Endodermal cell (in vitro differentiated cells): Measurements from ENCODE around the gene KLHL3. TPM values are rescaled to one million over a fixed set of nuclear protein-coding genes. Genes with fewer than 3 reads are reported as not detected.

ENCODE experiments used
- DNase-seq: peaks from one replicate; pipeline ENCODE4 v3.0.0-alpha.2; 2017
- H3K27ac ChIP-seq: 2 replicates; pipeline ENCODE4 v1.5.1; 2013; ENCODE audit warnings: mild to moderate bottlenecking, low read depth, low read length, moderate library complexity
- H3K27me3 ChIP-seq: 2 replicates; pipeline ENCODE4 v1.6.1; 2013; ENCODE audit warnings: mild to moderate bottlenecking, low read length, moderate library complexity; ENCODE audit not compliant: insufficient read depth, control insufficient read depth, poor library complexity, severe bottlenecking
- H3K36me3 ChIP-seq: 2 replicates; pipeline ENCODE4 v1.7.0; 2013; ENCODE audit warnings: mild to moderate bottlenecking, low read length, moderate library complexity; ENCODE audit not compliant: control insufficient read depth, insufficient read depth
- H3K4me1 ChIP-seq: one replicate; pipeline ENCODE4 v1.7.0; 2013; ENCODE audit warnings: low read length; ENCODE audit not compliant: control insufficient read depth, insufficient read depth
- H3K4me3 ChIP-seq: 2 replicates; pipeline ENCODE4 v1.5.1; 2013; ENCODE audit warnings: mild to moderate bottlenecking, low read length, moderate library complexity
- H3K9ac ChIP-seq: 2 replicates; pipeline ENCODE4 v1.6.1; 2013; ENCODE audit warnings: mild to moderate bottlenecking, low read length, moderate library complexity; ENCODE audit not compliant: poor library complexity, severe bottlenecking; ENCODE audit errors: extremely low read depth
- H3K9me3 ChIP-seq: 2 replicates; pipeline ENCODE4 v1.6.1; 2013; ENCODE audit warnings: mild to moderate bottlenecking, low read length, moderate library complexity; ENCODE audit not compliant: control insufficient read depth
- H3K27ac Mint-ChIP-seq: 2 replicates; pipeline ENCODE4 v1.8.0; 2020; ENCODE audit warnings: mixed read lengths
- H3K27me3 Mint-ChIP-seq: 2 replicates; pipeline ENCODE4 v1.8.0; 2021; ENCODE audit warnings: mild to moderate bottlenecking, mixed read lengths; ENCODE audit not compliant: insufficient read depth
- H3K36me3 Mint-ChIP-seq: 2 replicates; pipeline ENCODE4 v1.8.0; 2020; ENCODE audit warnings: low read depth, mixed read lengths
- H3K4me1 Mint-ChIP-seq: 2 replicates; pipeline ENCODE4 v1.8.0; 2020; ENCODE audit warnings: mixed read lengths
- H3K4me3 Mint-ChIP-seq: 2 replicates; pipeline ENCODE4 v1.8.0; 2020; ENCODE audit warnings: mild to moderate bottlenecking, moderate library complexity, mixed read lengths
- H3K9me3 Mint-ChIP-seq: 2 replicates; pipeline ENCODE4 v1.8.0; 2020; ENCODE audit warnings: mild to moderate bottlenecking, mixed read lengths
- WGBS, 2 experiments: methylation state at CpG; one replicate each; pipeline versions ENCODE4 v1.1.5 to v1.1.7; 2013; ENCODE audit warnings: missing lambda C conversion rate in 2 of 2, mixed read lengths in 1 of 2; ENCODE audit not compliant: insufficient coverage in 1 of 2, insufficient read length in 1 of 2; 5-methylcytosine and 5-hydroxymethylcytosine counted together
- total RNA-seq, 2 donors: library from RNA; stranded (reverse); fragmentation: NEBNext Ultra II Directional in 1 of 2; extraction: Animal tissue kit (Norgen Biotek cat#: 25700) in 1 of 2; gene quantifications; 2 replicates in 1 of 2; 3 replicates in 1 of 2; pipeline ENCODE4 v1.2.1, GENCODE V29; 2021
- TF ChIP-seq, protein P1 (sequence below): fragments of 200-600 bp; sonication (generic); conservative IDR thresholded peaks from 2 replicates; pipeline ENCODE4 v1.5.0; 2021; ENCODE audit warnings: antibody characterized with exemption, mild to moderate bottlenecking

The KLHL3 gene
- total RNA-seq, 2 donors from 2014 or later, result 17.5 to 19.4 TPM

DNA sequence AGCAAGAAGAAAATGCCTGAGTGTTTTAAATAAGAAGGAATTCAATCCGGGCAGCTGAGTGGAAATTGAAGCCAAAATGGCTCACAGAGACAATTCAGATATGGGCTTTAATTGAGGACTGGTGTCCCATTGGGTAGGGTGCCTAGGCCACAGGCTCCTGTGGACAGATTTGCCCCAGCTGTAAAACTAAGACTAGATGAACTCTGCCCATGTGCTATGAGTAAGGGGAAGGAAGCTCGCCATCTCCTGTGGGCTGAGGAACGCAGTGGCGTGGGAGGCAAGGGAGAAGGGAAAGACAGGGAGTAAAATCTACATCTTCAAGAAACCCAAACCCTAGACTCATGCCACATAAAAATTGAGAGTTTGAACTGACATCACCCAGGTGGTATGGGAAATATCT, 66.1 kb downstream of the KLHL3 start:
- DNase-seq, result no peak
- H3K27me3 Mint-ChIP-seq, result no peaks in the 10 kb centered on the region

DNA sequence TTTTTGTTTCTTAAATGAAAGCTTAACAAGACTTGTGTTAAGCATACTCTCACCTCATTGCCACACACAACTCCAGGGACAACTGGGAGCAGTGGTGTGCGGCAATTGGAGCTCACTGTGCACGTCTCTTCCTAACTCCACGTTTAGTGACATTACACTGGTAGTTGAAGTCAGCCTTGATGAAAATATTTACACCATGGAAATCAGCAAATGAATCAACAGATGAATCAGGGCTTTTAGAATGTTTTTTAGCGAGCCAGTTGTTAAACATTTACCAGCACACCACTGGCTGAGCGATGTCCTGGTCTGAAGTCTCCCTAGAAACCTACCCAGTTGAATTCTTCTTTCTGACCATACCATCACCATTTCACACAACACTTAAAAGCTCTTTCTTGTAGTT, 67.3 kb downstream of the KLHL3 start:
- TF ChIP-seq, protein P1, sequence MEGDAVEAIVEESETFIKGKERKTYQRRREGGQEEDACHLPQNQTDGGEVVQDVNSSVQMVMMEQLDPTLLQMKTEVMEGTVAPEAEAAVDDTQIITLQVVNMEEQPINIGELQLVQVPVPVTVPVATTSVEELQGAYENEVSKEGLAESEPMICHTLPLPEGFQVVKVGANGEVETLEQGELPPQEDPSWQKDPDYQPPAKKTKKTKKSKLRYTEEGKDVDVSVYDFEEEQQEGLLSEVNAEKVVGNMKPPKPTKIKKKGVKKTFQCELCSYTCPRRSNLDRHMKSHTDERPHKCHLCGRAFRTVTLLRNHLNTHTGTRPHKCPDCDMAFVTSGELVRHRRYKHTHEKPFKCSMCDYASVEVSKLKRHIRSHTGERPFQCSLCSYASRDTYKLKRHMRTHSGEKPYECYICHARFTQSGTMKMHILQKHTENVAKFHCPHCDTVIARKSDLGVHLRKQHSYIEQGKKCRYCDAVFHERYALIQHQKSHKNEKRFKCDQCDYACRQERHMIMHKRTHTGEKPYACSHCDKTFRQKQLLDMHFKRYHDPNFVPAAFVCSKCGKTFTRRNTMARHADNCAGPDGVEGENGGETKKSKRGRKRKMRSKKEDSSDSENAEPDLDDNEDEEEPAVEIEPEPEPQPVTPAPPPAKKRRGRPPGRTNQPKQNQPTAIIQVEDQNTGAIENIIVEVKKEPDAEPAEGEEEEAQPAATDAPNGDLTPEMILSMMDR, result no peak

More for the DNA sequence above, 66.1 kb downstream of the KLHL3 start:
- H3K36me3 Mint-ChIP-seq, result peaks cover 7% of the 10 kb centered on the region
- H3K4me1 Mint-ChIP-seq, result peaks cover 26% of the 10 kb centered on the region
- Histone ChIP-seq H3K36me3 (no peaks in the 10 kb centered on the region), H3K4me3 (no peak overlapping the region), H3K27ac (no peak overlapping the region), H3K27me3 (no peaks in the 10 kb centered on the region), H3K4me1 (peaks cover 7% of the 10 kb centered on the region), H3K9me3 (no peaks in the 10 kb centered on the region), H3K9ac (no peak overlapping the region)
- 99 to 100% methylated on average over 1 to 4 of the region's 4 CpGs for WGBS, 2 experiments
- TF ChIP-seq, protein P1, result no peak
- H3K27ac Mint-ChIP-seq, result no peak overlapping the region
- H3K9me3 Mint-ChIP-seq, result no peaks in the 10 kb centered on the region
- no peak overlapping the region for H3K4me3 Mint-ChIP-seq

DNA sequence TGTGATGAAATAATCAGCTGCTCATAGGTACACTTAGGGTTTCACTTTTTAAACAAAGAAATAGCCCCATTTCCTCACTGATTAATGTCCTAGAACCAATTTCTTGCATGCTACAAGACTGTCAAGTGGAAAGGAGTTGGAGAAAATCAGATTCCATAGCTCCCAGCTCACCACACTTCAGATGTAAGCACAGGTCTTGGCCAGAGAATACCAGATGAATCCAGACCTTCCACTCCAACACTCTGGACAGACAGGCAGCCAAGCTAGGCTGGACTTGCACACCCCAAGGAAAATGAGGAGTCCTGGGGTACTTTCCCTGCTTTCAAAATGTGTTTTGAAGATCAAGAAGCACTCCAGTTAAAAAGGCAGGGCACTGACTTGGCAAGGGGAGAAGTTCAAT, 68.5 kb downstream of the KLHL3 start:
- no peak overlapping the region for H3K4me3 ChIP-seq
- H3K4me1 Mint-ChIP-seq, result peaks cover 26% of the 10 kb centered on the region

More for the DNA sequence above, 67.3 kb downstream of the KLHL3 start:
- H3K4me3 ChIP-seq, result no peak overlapping the region
- no peak overlapping the region for H3K27ac Mint-ChIP-seq
- peaks cover 7% of the 10 kb centered on the region for H3K36me3 Mint-ChIP-seq
- DNase-seq, result no peak
- H3K36me3 ChIP-seq, result no peaks in the 10 kb centered on the region
- 81 to 93% methylated on average over 4 to 5 of the region's 5 CpGs for WGBS, 2 experiments
- no peak overlapping the region for H3K27ac ChIP-seq
- H3K9ac ChIP-seq, result no peak overlapping the region
- no peak overlapping the region for H3K4me3 Mint-ChIP-seq
- peaks cover 7% of the 10 kb centered on the region for H3K4me1 ChIP-seq
- no peaks in the 10 kb centered on the region for H3K27me3 ChIP-seq
- no peaks in the 10 kb centered on the region for H3K9me3 Mint-ChIP-seq
- H3K4me1 Mint-ChIP-seq, result peaks cover 26% of the 10 kb centered on the region
- no peaks in the 10 kb centered on the region for H3K9me3 ChIP-seq
- H3K27me3 Mint-ChIP-seq, result no peaks in the 10 kb centered on the region

More for the DNA sequence above, 68.5 kb downstream of the KLHL3 start:
- Histone ChIP-seq H3K9ac (no peak overlapping the region), H3K27ac (no peak overlapping the region), H3K4me1 (peaks cover 7% of the 10 kb centered on the region), H3K27me3 (no peaks in the 10 kb centered on the region), H3K36me3 (no peaks in the 10 kb centered on the region), H3K9me3 (no peaks in the 10 kb centered on the region)
- Mint-ChIP-seq H3K36me3 (peaks cover 7% of the 10 kb centered on the region), H3K4me3 (no peak overlapping the region), H3K27ac (no peak overlapping the region), H3K9me3 (no peaks in the 10 kb centered on the region), H3K27me3 (no peaks in the 10 kb centered on the region)
- TF ChIP-seq, protein P1, result no peak
- no peak for DNase-seq
